NCI-H2196 (cell line): ENCODE measurements around the gene C3.
A peak's percentile ranks its signal among the peaks of the same experiment; 100 is the strongest.
"Not testable (repeated sequence)": the region's sequence is repeated elsewhere in the genome, so short reads cannot be mapped to it uniquely, and the experiment has no call there.

Experiments used
- DNase-seq: peaks from one replicate; lab custom pipeline; 2025; ENCODE audit not compliant: unreplicated experiment; lab: John Stamatoyannopoulos, UW

Gene C3

DNA sequence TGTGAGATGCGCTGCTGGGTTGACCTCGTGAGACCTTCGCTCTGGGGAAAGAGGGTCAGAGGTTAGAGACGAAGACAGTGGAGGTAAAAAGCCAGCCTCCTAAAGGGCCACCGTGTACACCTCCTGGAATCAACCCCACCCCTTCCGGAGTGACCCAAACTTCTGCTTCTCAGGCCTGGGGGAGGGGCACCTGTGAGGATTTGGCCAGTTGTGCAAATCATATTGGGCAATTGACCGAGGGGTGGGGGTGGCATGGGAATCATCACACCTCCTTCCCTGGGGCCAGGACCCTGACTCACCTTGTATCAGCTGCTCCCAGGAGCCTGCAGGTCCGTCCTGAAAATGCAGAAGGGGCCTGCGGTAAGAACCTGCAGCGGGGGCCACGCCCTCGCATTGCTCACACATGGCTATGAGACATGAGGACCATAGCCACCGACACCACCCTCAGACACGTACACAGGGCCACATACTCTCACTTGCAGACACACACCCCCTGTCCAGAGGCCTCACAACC is 53.3 kb downstream of the C3 start:
- no peak for DNase-seq

GRCh38 chr19:6664916-6665315 is 55.5 kb downstream of the C3 start:
- no peak for DNase-seq

DNA sequence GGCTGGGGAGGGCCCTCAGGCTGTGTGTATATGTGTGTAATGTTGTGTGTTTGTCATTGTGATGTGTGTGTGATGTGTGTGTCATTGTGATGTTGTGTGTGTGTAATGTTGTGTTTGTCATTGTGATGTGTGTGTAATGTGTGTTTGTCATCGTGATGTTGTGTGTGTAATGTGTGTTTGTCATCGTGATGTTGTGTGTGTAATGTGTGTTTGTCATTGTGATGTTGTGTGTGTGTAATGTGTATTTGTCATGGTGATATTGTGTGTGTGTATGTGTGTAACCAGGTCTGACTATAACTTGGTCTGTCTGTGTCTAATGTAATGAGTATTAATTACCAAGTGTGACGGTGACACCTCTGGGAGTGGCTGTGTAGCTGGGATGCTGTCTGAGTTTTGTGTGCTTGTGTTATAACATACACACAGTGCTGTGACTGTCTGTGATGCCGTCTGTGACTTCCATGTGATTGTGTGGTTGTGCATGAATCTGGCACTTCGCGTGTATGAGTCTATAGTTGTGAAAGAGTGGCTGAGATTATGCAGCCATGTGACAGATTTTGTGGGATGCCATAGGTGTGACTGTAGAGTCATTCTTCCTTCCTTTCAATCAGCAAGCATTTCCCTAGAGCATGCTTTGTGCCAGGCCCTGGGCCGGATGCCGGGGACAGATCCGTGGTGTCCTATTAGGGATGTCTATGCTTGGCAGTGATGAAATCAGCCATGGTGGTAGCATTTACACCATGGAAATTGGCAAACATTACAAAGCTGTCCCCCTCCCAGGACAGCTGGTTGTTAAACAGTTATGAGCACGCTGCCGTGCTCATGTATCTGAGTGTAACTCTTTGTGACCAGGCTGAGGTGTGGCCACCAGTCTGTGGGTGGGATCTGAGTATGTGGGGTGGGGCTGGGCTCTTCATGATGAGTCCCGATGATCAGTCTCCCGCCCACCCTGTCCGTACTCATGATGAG is 56.9 kb downstream of the C3 start:
- no peak for DNase-seq

- DNase-seq: no peak
Observed at GRCh38 chr19:6662702-6663101, 57.7 kb downstream of the C3 start.

- not testable (repeated sequence) for DNase-seq
Observed at GRCh38 chr19:6661509-6662244, 58.8 kb downstream of the C3 start.

DNA sequence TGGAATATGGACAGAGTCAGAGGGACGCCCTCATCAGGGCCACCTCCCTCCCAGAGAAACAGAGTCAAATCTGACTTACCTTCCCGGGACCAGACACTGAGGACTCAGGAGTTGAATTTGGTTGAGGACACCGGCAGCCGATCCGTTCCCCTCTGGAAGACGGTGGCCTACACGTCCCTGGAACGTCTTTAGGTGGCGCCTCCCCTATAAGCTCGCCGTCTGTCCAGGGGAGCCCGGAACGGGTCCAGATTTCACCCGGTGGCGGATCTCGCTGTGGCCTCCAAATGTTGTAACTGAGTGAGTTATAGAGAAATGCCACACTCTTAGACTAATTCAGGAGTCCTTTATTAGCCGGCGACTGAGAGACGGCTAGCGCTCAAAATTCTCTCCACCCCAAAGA is 59.5 kb downstream of the C3 start:
- no peak for DNase-seq

DNA sequence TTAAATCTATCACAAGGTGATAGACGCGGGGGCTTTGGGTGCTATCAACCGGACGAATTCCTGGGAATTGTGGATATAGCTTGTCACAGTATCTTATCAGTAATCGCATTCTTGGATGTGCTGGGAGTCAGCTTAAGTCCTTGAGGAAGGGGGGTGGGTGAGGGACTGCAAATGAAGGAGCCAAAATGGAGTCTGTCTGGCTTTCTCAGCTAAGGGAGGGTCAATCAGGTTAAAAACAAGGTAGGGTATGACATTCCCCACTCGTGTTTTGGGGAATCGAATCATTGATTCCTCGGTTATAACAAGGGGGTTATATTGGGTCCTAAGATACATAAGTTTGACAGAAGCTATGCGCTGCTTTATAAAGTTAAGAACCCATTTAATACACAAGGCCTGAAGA is 64.1 kb downstream of the C3 start:
- DNase-seq: not testable (repeated sequence)

GRCh38 chr19:6654347-6655310 is 65.8 kb downstream of the C3 start:
- no peak for DNase-seq

GRCh38 chr19:6652805-6653094 is 67.7 kb downstream of the C3 start:
- DNase-seq: no peak

DNA sequence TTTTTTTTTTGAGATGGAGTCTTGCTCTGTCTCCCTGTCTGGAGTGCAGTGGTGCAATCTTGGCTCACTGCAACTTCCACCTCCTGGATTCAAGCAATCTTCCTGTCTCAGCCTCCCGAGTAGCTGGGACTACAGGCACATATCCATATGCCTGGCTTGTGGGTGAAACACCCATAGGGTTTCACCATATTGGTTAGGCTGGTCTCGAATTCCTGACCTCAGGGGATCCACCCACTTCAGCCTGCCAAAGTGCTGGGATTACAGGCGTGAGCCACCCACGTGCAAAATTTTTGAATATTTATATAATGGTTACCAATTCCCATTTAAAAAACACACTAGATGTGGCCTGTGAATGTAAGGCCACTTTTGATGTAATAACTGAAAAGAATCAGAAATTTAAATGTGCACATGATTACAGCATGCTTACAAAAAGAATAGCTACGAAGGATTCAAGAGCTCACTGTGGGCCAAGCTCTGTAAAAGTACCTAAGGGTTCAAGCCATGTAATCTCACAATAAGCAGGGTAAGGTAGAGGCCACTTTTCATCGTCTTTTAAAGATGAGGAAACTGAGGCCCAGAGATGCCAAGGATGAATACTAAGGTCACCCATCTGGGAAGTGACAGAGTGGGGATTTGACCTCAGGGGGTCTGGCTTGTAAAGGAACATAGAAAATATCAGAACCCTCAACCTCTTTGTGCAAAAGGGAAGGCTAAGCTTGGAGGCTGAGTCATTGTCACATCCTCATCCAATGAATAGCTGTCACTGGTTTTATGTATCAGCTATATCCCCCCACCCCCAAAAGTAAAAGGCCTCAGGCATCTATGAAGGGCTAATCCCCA is 68.3 kb downstream of the C3 start:
- no peak for DNase-seq

DNA sequence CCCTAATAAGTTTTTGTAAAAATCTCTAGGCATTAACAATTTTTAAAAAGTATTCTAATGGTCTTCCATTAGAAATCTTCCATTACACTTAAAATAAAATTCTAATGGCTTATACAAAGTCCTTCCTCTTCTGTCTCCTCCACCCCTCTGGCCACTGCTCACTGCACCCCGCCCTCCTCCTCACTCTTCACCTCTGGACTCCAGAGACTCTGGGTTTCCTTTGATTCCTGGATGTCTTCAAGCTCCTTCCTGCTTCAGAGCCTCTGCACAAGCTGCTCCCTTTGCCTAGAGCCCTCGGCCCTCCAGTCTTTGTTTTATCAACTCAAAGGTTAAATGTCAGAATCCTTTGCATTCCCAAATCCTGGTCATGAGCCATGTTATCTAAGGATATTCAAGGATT is 71.3 kb downstream of the C3 start:
- DNase-seq: no peak

DNA sequence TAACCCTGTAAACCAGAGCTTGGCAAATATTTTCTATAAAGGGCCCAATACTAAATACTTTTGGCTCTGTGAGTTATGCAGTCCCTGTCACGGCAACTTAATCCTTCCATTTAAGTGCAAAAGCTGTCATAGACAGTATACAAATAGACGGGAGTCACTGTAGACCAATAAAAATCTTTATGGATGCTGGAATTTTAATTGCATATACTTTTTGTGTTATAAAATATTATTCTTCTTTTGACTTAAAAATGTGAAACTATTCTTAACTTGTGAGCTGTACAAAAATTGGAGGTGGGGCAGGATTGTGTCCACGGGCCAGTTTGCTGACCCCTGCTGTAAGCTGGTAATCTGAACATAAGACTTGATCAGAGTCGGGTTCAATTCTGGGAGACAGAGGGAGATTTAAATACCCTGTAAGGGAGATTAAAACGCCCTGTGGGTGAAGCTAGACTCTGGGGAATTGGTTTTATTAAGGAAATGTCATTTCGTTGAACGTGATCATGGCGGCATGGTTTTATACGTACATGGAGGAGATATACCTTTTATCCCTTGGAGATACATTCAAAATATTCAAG is 72.2 kb downstream of the C3 start:
- no peak for DNase-seq

GRCh38 chr19:6644796-6645195 is 75.7 kb downstream of the C3 start:
- no peak for DNase-seq

GRCh38 chr19:6640333-6640732 is 80.1 kb downstream of the C3 start:
- DNase-seq: not testable (repeated sequence)

GRCh38 chr19:6639439-6639838 is 81.0 kb downstream of the C3 start:
- no peak for DNase-seq

- not testable (repeated sequence) for DNase-seq
Observed at GRCh38 chr19:6633456-6633813, 87.0 kb downstream of the C3 start.

- DNase-seq: peak; percentile 55
Observed at GRCh38 chr19:6632747-6633455, 87.5 kb downstream of the C3 start.

- peak; percentile 74 for DNase-seq
Observed at GRCh38 chr19:6632002-6632621, 88.3 kb downstream of the C3 start.
